Subcutaneous adipose tissue (tissue), 4 donors: ENCODE results near the gene NFE2L2. TPM values are rescaled to one million over a fixed set of nuclear protein-coding genes. Genes with fewer than 3 reads are reported as not detected.

Experiments
- total RNA-seq, 4 donors: library from RNA; depleted of rRNA; stranded (reverse); fragments of >200 nt; gene quantifications; one replicate each; pipeline ENCODE4 v1.1.0, GENCODE V29; 2016
- TF ChIP-seq, protein P1 (sequence below): fragments of 450-650 bp; IDR thresholded peaks from one replicate; pipeline ENCODE4 v1.5.1; 2016; ENCODE audit warnings: low read depth, mild to moderate bottlenecking, control low read depth, antibody characterized with exemption, moderate library complexity

The NFE2L2 gene
- total RNA-seq, 4 donors from 2014 or later: 65.9 to 156 (median 90.5) TPM

DNA sequence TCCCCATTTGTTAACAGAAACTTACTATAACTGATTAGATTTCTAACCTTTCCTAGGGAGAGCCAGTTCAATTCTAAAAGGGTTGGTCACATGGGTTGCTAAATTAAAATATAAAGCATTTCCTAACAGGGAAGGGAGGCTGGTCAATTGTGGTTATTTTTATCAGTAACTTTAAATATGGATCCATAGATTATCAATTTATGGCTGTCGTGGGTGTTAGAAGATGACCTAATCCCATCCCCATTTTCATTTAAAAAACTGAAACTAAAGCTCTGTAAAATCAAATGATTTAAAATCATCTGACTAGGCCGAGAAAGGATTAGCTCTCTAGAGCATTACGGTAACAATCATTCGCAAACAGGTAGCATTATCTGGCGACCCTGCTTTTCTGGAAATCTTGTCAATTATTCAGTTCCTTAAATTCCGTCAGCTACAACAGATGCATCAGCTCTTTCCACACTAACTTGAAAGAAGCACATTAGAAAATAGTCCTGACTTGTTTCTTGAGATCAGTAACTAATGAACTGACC is 52.9 kb downstream of the NFE2L2 start:
- TF ChIP-seq, protein P1, sequence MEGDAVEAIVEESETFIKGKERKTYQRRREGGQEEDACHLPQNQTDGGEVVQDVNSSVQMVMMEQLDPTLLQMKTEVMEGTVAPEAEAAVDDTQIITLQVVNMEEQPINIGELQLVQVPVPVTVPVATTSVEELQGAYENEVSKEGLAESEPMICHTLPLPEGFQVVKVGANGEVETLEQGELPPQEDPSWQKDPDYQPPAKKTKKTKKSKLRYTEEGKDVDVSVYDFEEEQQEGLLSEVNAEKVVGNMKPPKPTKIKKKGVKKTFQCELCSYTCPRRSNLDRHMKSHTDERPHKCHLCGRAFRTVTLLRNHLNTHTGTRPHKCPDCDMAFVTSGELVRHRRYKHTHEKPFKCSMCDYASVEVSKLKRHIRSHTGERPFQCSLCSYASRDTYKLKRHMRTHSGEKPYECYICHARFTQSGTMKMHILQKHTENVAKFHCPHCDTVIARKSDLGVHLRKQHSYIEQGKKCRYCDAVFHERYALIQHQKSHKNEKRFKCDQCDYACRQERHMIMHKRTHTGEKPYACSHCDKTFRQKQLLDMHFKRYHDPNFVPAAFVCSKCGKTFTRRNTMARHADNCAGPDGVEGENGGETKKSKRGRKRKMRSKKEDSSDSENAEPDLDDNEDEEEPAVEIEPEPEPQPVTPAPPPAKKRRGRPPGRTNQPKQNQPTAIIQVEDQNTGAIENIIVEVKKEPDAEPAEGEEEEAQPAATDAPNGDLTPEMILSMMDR: no peak

DNA sequence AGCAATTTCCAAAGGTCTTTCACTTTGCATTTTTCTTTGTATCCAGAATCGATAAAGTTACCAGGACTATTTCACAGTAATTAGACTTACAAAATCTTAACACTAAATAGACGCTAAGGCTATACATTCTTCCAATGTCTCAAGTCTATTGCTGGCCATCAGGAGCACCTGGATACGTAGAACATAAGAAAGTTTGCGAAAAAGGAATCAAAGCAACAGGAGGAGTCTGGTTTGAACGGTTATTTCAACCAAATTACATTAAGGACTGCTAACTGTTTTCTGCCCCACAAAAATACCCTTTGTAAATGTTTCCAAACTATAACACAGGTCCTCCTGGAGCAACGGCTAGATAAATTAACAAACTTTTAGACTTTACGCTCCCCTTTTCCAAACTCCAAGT is 53.4 kb downstream of the NFE2L2 start:
- TF ChIP-seq, protein P1: no peak

DNA sequence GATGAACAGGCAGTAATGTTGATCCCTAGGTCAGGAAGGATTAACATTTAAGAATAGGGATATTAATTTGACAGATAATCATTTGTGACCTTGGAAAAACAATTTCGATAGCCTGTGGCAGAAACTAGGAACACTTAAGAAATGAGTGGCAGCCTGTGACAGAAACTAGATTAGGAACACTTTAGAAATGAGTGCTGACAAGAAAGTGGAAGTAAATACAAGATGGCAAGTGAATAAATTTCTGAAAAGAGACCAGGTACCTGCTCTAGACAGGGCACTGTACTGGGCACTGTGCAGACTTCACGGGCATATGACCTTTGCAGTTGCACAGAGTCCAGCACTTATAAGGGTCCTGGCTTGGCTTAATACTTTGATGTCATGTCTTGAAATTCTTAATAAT is 57.4 kb downstream of the NFE2L2 start:
- TF ChIP-seq, protein P1: no peak

DNA sequence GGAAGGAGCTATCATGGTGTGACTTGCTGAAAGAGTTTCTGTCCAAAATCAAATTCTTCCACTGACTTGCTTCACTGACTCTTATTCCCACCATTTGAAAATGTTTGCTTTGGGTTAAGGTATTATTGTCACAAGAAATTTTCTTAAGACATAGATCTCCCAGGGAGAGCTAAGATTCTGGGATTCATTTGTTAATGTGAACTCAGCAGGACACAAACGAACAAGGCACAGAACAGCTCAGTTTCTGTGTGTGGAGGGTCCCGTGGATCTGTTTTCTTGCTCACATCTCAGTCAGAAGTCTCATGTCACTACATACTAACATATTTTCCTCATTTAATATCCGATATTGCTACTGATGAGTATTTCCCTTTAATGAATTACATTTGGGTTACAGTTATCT is 60.1 kb downstream of the NFE2L2 start:
- TF ChIP-seq, protein P1: no peak

DNA sequence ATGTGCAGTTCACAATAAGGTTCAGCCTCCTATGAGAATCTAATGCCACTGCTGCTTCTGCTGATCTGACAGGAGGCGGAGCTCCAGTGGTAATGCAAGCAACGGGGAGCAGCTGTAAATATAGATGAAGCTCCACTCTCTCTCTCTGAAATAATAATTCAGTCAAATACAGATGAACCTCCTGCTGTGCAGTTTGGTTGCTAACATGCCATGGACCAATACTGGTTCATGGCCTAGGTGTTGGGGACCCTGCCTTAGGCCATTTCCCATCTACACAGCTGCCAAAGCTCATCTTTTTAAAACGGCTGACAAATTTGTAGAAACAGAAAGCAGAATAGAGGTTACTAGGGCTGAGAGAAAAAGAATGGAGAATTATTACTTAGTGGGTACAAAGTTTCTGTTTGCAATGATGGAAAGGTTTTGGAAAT is 62.6 kb downstream of the NFE2L2 start:
- TF ChIP-seq, protein P1: no peak

DNA sequence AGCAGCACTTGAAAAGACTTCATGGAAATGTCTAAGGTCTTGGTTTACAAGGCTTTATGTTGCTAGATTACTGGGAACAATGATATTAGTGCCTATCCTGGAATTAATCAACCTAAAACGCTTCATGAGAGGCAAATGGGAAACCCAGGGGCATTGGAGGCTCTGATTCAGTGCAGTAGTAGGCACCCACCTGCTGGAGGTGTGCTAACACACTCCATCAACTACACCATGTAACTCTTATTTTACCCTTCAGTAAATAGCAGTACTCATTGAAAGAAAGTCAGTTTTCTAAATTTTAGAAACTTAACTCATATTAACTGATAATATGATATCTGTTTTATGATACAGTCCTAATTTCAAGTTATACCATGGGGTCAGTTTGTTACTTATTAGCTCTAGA is 69.3 kb downstream of the NFE2L2 start:
- TF ChIP-seq, protein P1: no peak

DNA sequence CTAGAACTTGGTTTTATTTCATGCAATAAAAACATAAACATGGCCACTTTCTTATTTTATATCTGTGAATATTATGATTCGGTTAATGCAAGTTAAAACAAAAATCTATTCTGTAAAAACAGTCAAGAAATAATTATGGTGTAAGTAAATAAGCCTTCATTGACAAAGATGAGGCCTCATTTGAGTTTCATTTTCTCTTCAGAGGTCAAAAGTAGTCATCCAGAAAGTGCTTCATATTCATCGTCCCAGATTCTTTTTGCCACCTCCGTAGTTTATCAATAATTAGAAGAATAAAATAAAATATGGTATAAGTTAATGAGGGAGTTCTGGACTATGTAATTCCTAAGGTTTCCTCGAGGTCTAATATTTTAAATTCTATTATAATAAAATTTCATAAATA is 71.3 kb downstream of the NFE2L2 start:
- TF ChIP-seq, protein P1: no peak

DNA sequence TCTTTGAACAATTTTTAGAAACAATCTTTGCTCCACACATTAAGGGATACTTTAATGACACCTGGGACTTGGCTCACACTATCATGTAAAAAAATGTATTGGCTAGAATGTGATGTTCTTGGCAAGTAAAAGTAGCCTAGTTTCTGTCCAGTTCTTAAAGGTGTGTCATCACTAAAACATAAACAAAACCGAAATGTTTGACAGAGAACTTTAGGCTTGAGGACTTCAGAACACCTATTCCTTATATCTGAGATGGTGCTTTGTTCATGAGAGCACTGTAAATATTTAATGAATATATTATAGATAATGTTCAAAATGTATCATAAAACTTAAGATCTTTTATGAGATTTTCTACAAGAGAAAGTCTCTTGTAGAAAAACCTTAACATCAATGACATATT is 71.7 kb downstream of the NFE2L2 start:
- TF ChIP-seq, protein P1: no peak
